WTC11 (cell line): ENCODE results near the gene NDUFB1. TPM values are rescaled to one million over a fixed set of nuclear protein-coding genes. Genes with fewer than 3 reads are reported as not detected.

ENCODE experiments used
- ATAC-seq: fragments of 200-7000 bp; cut with Tn5 transposase; 2 replicates; pipeline ENCODE4 v1.10.0; 2021; ENCODE audit warnings: mild to moderate bottlenecking, moderate library complexity
- Bru-seq: library from RNA; stranded (reverse); fragments of 400-500 nt; gene quantifications from one replicate; lab custom pipeline; 2021; lab: Mats Ljungman, UMichigan
- CTCF ChIA-PET: fragments of 300-600 bp; sonication (Branson Sonifier 250); formaldehyde crosslinking; loops from one replicate; lab custom pipeline; 2021; ENCODE audit warnings: antibody characterized with exemption; lab: Charles Lee
- POLR2A ChIA-PET: fragments of 350-600 bp; sonication (Branson Sonifier 250); formaldehyde crosslinking; loops from one replicate; lab custom pipeline; 2021; ENCODE audit warnings: antibody characterized with exemption; lab: Charles Lee
- DNase-seq: peaks from one replicate; pipeline ENCODE4 v3.0.0; 2021; ENCODE audit warnings: low spot score
- H3K27ac Mint-ChIP-seq: 2 replicates; pipeline ENCODE4 v1.8.0; 2021; ENCODE audit warnings: mixed read lengths
- H3K27me3 Mint-ChIP-seq: 2 replicates; pipeline ENCODE4 v1.8.0; 2021; ENCODE audit warnings: low read depth, mild to moderate bottlenecking, moderate library complexity, mixed read lengths
- H3K36me3 Mint-ChIP-seq: 2 replicates; pipeline ENCODE4 v1.8.0; 2021; ENCODE audit warnings: mixed read lengths
- H3K4me1 Mint-ChIP-seq: 2 replicates; pipeline ENCODE4 v1.8.0; 2022; ENCODE audit warnings: mixed read lengths
- H3K4me3 Mint-ChIP-seq: 2 replicates; pipeline ENCODE4 v1.8.0; 2021; ENCODE audit warnings: mild to moderate bottlenecking, moderate library complexity, mixed read lengths
- H3K9me3 Mint-ChIP-seq: 2 replicates; pipeline ENCODE4 v1.8.0; 2021; ENCODE audit warnings: mixed read lengths
- ATF1 ChIP-seq: sonication (generic); formaldehyde crosslinking; IDR thresholded peaks from 2 replicates; pipeline ENCODE4 v1.8.1; 2023; ENCODE audit warnings: mild to moderate bottlenecking, moderate library complexity, missing genetic modification reagents
- CBFB ChIP-seq: sonication (generic); formaldehyde crosslinking; IDR thresholded peaks from 2 replicates; pipeline ENCODE4 v1.8.1; 2022; ENCODE audit warnings: mild to moderate bottlenecking, low read depth, missing genetic modification reagents
- CREM ChIP-seq: sonication (generic); formaldehyde crosslinking; IDR thresholded peaks from 2 replicates; pipeline ENCODE4 v1.8.1; 2022; ENCODE audit warnings: mild to moderate bottlenecking, missing genetic modification reagents, moderate library complexity
- ESRRA ChIP-seq: sonication (generic); formaldehyde crosslinking; IDR thresholded peaks from 2 replicates; pipeline ENCODE4 v1.8.1; 2022; ENCODE audit warnings: mild to moderate bottlenecking, missing genetic modification reagents, borderline replicate concordance
- FOXK1 ChIP-seq: sonication (generic); formaldehyde crosslinking; IDR thresholded peaks from 2 replicates; pipeline ENCODE4 v1.8.0; 2022; ENCODE audit warnings: mild to moderate bottlenecking, moderate library complexity, missing genetic modification reagents
- FOXP1 ChIP-seq: sonication (generic); formaldehyde crosslinking; IDR thresholded peaks from 2 replicates; pipeline ENCODE4 v1.8.0; 2022; ENCODE audit warnings: missing genetic modification reagents, mild to moderate bottlenecking, moderate library complexity, borderline replicate concordance
- GABPB1 ChIP-seq: sonication (generic); formaldehyde crosslinking; IDR thresholded peaks from 2 replicates; pipeline ENCODE4 v1.8.1; 2023; ENCODE audit warnings: mild to moderate bottlenecking, missing genetic modification reagents
- KAT7 ChIP-seq: sonication (generic); formaldehyde crosslinking; IDR thresholded peaks from 2 replicates; pipeline ENCODE4 v1.8.1; 2023; ENCODE audit warnings: missing genetic modification reagents, mild to moderate bottlenecking, borderline replicate concordance
- MYBL2 ChIP-seq: sonication (generic); formaldehyde crosslinking; IDR thresholded peaks from 2 replicates; pipeline ENCODE4 v1.8.1; 2023; ENCODE audit warnings: mild to moderate bottlenecking, moderate library complexity, missing genetic modification reagents
- NFYB ChIP-seq: sonication (generic); formaldehyde crosslinking; conservative IDR thresholded peaks from 2 replicates; pipeline ENCODE4 v1.8.0; 2022; ENCODE audit warnings: low read depth, missing genetic modification reagents
- TEAD1 ChIP-seq: sonication (generic); formaldehyde crosslinking; IDR thresholded peaks from 2 replicates; pipeline ENCODE4 v1.8.0; 2022; ENCODE audit warnings: mild to moderate bottlenecking, missing genetic modification reagents
- TEAD4 ChIP-seq: sonication (generic); formaldehyde crosslinking; IDR thresholded peaks from 2 replicates; pipeline ENCODE4 v1.8.0; 2022; ENCODE audit warnings: mild to moderate bottlenecking, missing genetic modification reagents
- ZNF219 ChIP-seq: sonication (generic); formaldehyde crosslinking; IDR thresholded peaks from 2 replicates; pipeline ENCODE4 v1.8.0; 2023; ENCODE audit warnings: missing genetic modification reagents, mild to moderate bottlenecking, borderline replicate concordance
- ZNF263 ChIP-seq: sonication (generic); formaldehyde crosslinking; IDR thresholded peaks from 2 replicates; pipeline ENCODE4 v1.8.1; 2022; ENCODE audit warnings: low read depth, mild to moderate bottlenecking, moderate library complexity, missing genetic modification reagents
- ZNF416 ChIP-seq: fragments of 250-450 bp; sonication (Bioruptor Pico); IDR thresholded peaks from 2 replicates; pipeline ENCODE4 v1.9.0; 2021; ENCODE audit warnings: mild to moderate bottlenecking, inconsistent platforms
- long read RNA-seq, 3 experiments: library from RNA in 1 of 3; library from capped mRNA in 1 of 3; library from polyadenylated mRNA in 1 of 3; unstranded in 2 of 3; stranded (forward) in 1 of 3; transcript quantifications; one replicate each; pipeline ENCODE4 v2.0.0, GENCODE V29; 2021
- total RNA-seq: library from RNA; stranded (reverse); gene quantifications from 3 replicates; pipeline ENCODE4 v1.2.3, GENCODE V29; 2021
- TF ChIP-seq, protein P1 (sequence below): sonication (generic); formaldehyde crosslinking; IDR thresholded peaks from 2 replicates; pipeline ENCODE4 v1.8.0; 2022; ENCODE audit warnings: mild to moderate bottlenecking, missing genetic modification reagents
- TF ChIP-seq, protein P2 (sequence below): sonication (generic); formaldehyde crosslinking; IDR thresholded peaks from 2 replicates; pipeline ENCODE4 v1.8.1; 2023; ENCODE audit warnings: mild to moderate bottlenecking, missing genetic modification reagents, moderate library complexity
- TF ChIP-seq, protein P3 (sequence below): sonication (generic); formaldehyde crosslinking; IDR thresholded peaks from 2 replicates; pipeline ENCODE4 v1.8.0; 2022; ENCODE audit warnings: mild to moderate bottlenecking, missing genetic modification reagents
- TF ChIP-seq, protein P4 (sequence below): sonication (generic); formaldehyde crosslinking; IDR thresholded peaks from 2 replicates; pipeline ENCODE4 v1.8.0; 2023; ENCODE audit warnings: mild to moderate bottlenecking, missing genetic modification reagents
- TF ChIP-seq, protein P5 (sequence below): sonication (generic); formaldehyde crosslinking; IDR thresholded peaks from 2 replicates; pipeline ENCODE4 v1.8.1; 2023; ENCODE audit warnings: mild to moderate bottlenecking, missing genetic modification reagents
- TF ChIP-seq, protein P6 (sequence below): sonication (generic); formaldehyde crosslinking; IDR thresholded peaks from 2 replicates; pipeline ENCODE4 v1.8.0; 2023; ENCODE audit warnings: missing genetic modification reagents, mild to moderate bottlenecking, borderline replicate concordance
- TF ChIP-seq, protein P7 (sequence below): sonication (generic); formaldehyde crosslinking; IDR thresholded peaks from 2 replicates; pipeline ENCODE4 v1.8.0; 2022; ENCODE audit warnings: mild to moderate bottlenecking, missing genetic modification reagents

Gene NDUFB1
- total RNA-seq (114 to 121 TPM (median 116 TPM) in 3 replicates), Bru-seq, nascent RNA (percentile 93 among the genes with signal in this experiment)
- long read RNA-seq, experiment 1, transcript NDUFB1-201 (3 exons, 528 nt): major isoform, 108 of 122 reads
- long read RNA-seq, experiment 1, transcript NDUFB1-202 (4 exons, 454 nt): minor isoform, 5 of 122 reads
- long read RNA-seq, experiment 1, partial matches to known transcripts: 0 of 122 reads
- long read RNA-seq, experiment 1, other reads (novel, unspliced or antisense): 6 of 122 reads
- long read RNA-seq, experiment 2, transcript NDUFB1-201 (3 exons, 528 nt): major isoform, 117 of 127 reads
- long read RNA-seq, experiment 2, transcript NDUFB1-203 (2 exons, 1,333 nt): minor isoform, 5 of 127 reads
- long read RNA-seq, experiment 2, partial matches to known transcripts: 1 of 127 reads
- long read RNA-seq, experiment 2, other reads (novel, unspliced or antisense): 4 of 127 reads
- long read RNA-seq, experiment 3, partial matches to known transcripts: 0 of 5 reads
- long read RNA-seq, experiment 3, other reads (novel, unspliced or antisense): 1 of 5 reads

DNA sequence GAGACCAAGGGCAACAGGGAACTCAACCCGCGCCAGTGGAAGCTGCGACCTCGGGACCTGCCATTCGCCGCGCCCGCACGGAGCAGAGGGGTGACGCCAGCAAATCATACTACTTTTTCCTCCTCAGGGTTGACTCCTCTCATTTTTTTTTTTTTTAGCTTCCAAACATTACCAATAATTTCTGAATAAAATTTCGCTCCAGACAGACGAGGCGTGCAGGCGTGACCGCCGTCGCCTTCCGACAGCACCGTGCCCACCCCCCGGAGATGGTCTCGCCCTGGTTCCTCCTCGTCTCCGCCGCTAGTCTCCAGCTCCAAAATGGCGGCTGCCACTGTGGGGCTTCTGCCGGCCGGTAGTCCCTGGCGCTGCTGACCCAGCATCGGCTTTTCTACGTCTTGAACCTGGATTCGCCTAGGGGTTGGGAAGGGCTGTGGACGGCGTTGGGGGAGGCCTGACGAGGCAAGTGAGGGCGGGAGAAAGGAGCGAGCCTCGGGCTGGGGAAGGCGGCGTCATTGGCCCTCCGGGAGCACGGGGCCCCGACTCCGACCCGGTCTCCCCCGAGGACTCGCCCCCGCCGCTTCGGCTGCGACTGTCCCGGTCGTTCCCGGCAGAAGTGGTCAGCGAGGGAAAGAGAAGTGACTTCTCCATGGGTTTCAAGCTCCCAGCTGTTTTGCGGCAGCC is at the start of gene NDUFB1, which contains the start of gene CPSF2:
TSS of gene NDUFB1 (minus strand) at position 37 of the 681 bp plus-strand sequence. CDS start 4,069 bp downstream, outside the sequence.
TSS of gene CPSF2 (plus strand) at position 300 of the 681 bp plus-strand sequence. CDS start 9,016 bp downstream, outside the sequence.
- ChIA-PET CTCF (interaction anchor here (0.6 to 8.2 kb wide), 8 partner anchors 14 to 156 kb away, joined by 3 to 91 read pairs (median 4); partner anchors contain the start of gene ATXN3), POLR2A (interaction anchor here (0.7 to 3.6 kb wide), 11 partner anchors 10 to 207 kb away, joined by 3 to 30 read pairs (median 5); partner anchors contain the start of genes ATXN3, SLC24A4 and TRIP11)
- peak; percentile 83 for DNase-seq
- peak; percentile 86 for ATAC-seq
- Mint-ChIP-seq H3K4me1 (peaks cover 21% of the 10 kb centered on the region), H3K27me3 (no peaks in the 10 kb centered on the region), H3K9me3 (0 out of 2 replicates have a peak, but pooled peaks cover under 1% of the 10 kb centered on the region), H3K27ac (peak within 1 kb of the TSS; percentile 100), H3K4me3 (peak within 1 kb of the TSS; percentile 98), H3K36me3 (peaks cover 29% of the 10 kb centered on the region)
- no peak for TF ChIP-seq ZNF416 (CRISPR knock-in tag)
- no peak for TF ChIP-seq ZNF263 (CRISPR knock-in tag)
- peak; percentile 46; the same call in 1 of the 2 replicates for TF ChIP-seq GABPB1
- TF ChIP-seq, protein P1, sequence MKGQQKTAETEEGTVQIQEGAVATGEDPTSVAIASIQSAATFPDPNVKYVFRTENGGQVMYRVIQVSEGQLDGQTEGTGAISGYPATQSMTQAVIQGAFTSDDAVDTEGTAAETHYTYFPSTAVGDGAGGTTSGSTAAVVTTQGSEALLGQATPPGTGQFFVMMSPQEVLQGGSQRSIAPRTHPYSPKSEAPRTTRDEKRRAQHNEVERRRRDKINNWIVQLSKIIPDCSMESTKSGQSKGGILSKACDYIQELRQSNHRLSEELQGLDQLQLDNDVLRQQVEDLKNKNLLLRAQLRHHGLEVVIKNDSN: peak; percentile 38; the same call in 1 of the 2 replicates
- TF ChIP-seq FOXK1 (CRISPR knock-in tag): peak; percentile 0; the same call in 1 of the 2 replicates
- TF ChIP-seq, protein P2, sequence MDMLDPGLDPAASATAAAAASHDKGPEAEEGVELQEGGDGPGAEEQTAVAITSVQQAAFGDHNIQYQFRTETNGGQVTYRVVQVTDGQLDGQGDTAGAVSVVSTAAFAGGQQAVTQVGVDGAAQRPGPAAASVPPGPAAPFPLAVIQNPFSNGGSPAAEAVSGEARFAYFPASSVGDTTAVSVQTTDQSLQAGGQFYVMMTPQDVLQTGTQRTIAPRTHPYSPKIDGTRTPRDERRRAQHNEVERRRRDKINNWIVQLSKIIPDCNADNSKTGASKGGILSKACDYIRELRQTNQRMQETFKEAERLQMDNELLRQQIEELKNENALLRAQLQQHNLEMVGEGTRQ (CRISPR knock-in tag): peak; percentile 10; the same call in 1 of the 2 replicates
- TF ChIP-seq CREM (CRISPR knock-in tag): peak; percentile 64
- peak; percentile 58; the same call in 1 of the 2 replicates for TF ChIP-seq ATF1 (CRISPR knock-in tag)
- TF ChIP-seq, protein P3, sequence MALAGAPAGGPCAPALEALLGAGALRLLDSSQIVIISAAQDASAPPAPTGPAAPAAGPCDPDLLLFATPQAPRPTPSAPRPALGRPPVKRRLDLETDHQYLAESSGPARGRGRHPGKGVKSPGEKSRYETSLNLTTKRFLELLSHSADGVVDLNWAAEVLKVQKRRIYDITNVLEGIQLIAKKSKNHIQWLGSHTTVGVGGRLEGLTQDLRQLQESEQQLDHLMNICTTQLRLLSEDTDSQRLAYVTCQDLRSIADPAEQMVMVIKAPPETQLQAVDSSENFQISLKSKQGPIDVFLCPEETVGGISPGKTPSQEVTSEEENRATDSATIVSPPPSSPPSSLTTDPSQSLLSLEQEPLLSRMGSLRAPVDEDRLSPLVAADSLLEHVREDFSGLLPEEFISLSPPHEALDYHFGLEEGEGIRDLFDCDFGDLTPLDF (CRISPR knock-in tag): peak; percentile 41; the same call in 1 of the 2 replicates
- no peak for TF ChIP-seq CBFB (CRISPR knock-in tag)
- TF ChIP-seq MYBL2 (CRISPR knock-in tag): no peak
- peak; percentile 56; the same call in 1 of the 2 replicates for TF ChIP-seq ESRRA (CRISPR knock-in tag)
- TF ChIP-seq, protein P4, sequence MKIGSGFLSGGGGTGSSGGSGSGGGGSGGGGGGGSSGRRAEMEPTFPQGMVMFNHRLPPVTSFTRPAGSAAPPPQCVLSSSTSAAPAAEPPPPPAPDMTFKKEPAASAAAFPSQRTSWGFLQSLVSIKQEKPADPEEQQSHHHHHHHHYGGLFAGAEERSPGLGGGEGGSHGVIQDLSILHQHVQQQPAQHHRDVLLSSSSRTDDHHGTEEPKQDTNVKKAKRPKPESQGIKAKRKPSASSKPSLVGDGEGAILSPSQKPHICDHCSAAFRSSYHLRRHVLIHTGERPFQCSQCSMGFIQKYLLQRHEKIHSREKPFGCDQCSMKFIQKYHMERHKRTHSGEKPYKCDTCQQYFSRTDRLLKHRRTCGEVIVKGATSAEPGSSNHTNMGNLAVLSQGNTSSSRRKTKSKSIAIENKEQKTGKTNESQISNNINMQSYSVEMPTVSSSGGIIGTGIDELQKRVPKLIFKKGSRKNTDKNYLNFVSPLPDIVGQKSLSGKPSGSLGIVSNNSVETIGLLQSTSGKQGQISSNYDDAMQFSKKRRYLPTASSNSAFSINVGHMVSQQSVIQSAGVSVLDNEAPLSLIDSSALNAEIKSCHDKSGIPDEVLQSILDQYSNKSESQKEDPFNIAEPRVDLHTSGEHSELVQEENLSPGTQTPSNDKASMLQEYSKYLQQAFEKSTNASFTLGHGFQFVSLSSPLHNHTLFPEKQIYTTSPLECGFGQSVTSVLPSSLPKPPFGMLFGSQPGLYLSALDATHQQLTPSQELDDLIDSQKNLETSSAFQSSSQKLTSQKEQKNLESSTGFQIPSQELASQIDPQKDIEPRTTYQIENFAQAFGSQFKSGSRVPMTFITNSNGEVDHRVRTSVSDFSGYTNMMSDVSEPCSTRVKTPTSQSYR (CRISPR knock-in tag): no peak
- TF ChIP-seq TEAD1 (CRISPR knock-in tag): peak; percentile 47
- TF ChIP-seq, protein P5, sequence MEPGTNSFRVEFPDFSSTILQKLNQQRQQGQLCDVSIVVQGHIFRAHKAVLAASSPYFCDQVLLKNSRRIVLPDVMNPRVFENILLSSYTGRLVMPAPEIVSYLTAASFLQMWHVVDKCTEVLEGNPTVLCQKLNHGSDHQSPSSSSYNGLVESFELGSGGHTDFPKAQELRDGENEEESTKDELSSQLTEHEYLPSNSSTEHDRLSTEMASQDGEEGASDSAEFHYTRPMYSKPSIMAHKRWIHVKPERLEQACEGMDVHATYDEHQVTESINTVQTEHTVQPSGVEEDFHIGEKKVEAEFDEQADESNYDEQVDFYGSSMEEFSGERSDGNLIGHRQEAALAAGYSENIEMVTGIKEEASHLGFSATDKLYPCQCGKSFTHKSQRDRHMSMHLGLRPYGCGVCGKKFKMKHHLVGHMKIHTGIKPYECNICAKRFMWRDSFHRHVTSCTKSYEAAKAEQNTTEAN (CRISPR knock-in tag): 0 out of 2 replicates have a peak, but pooled peaks have one; percentile 16
- TF ChIP-seq, protein P6, sequence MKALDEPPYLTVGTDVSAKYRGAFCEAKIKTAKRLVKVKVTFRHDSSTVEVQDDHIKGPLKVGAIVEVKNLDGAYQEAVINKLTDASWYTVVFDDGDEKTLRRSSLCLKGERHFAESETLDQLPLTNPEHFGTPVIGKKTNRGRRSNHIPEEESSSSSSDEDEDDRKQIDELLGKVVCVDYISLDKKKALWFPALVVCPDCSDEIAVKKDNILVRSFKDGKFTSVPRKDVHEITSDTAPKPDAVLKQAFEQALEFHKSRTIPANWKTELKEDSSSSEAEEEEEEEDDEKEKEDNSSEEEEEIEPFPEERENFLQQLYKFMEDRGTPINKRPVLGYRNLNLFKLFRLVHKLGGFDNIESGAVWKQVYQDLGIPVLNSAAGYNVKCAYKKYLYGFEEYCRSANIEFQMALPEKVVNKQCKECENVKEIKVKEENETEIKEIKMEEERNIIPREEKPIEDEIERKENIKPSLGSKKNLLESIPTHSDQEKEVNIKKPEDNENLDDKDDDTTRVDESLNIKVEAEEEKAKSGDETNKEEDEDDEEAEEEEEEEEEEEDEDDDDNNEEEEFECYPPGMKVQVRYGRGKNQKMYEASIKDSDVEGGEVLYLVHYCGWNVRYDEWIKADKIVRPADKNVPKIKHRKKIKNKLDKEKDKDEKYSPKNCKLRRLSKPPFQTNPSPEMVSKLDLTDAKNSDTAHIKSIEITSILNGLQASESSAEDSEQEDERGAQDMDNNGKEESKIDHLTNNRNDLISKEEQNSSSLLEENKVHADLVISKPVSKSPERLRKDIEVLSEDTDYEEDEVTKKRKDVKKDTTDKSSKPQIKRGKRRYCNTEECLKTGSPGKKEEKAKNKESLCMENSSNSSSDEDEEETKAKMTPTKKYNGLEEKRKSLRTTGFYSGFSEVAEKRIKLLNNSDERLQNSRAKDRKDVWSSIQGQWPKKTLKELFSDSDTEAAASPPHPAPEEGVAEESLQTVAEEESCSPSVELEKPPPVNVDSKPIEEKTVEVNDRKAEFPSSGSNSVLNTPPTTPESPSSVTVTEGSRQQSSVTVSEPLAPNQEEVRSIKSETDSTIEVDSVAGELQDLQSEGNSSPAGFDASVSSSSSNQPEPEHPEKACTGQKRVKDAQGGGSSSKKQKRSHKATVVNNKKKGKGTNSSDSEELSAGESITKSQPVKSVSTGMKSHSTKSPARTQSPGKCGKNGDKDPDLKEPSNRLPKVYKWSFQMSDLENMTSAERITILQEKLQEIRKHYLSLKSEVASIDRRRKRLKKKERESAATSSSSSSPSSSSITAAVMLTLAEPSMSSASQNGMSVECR (CRISPR knock-in tag): peak; percentile 82
- peak; percentile 70; the same call in 1 of the 2 replicates for TF ChIP-seq KAT7 (CRISPR knock-in tag)
- TF ChIP-seq, protein P7, sequence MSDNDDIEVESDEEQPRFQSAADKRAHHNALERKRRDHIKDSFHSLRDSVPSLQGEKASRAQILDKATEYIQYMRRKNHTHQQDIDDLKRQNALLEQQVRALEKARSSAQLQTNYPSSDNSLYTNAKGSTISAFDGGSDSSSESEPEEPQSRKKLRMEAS (CRISPR knock-in tag): peak; percentile 76
- 0 out of 2 replicates have a peak, but pooled peaks have one; percentile 18 for TF ChIP-seq NFYB (CRISPR knock-in tag)
- TF ChIP-seq ZNF219 (CRISPR knock-in tag): 0 out of 2 replicates have a peak, but pooled peaks have one; percentile 11
- 0 out of 2 replicates have a peak, but pooled peaks have one; percentile 28 for TF ChIP-seq FOXP1
- no peak for TF ChIP-seq TEAD4 (CRISPR knock-in tag)
